Islet precursor cell (in vitro differentiated cells): ENCODE results near the gene CDCA5.
A peak's percentile ranks its signal among the peaks of the same experiment; 100 is the strongest.
"Not testable (repeated sequence)": the region's sequence is repeated elsewhere in the genome, so short reads cannot be mapped to it uniquely, and the experiment has no call there.

Experiments
- DNase-seq: peaks from one replicate; pipeline ENCODE4 v3.0.0-alpha.2; 2018

Gene CDCA5

DNA sequence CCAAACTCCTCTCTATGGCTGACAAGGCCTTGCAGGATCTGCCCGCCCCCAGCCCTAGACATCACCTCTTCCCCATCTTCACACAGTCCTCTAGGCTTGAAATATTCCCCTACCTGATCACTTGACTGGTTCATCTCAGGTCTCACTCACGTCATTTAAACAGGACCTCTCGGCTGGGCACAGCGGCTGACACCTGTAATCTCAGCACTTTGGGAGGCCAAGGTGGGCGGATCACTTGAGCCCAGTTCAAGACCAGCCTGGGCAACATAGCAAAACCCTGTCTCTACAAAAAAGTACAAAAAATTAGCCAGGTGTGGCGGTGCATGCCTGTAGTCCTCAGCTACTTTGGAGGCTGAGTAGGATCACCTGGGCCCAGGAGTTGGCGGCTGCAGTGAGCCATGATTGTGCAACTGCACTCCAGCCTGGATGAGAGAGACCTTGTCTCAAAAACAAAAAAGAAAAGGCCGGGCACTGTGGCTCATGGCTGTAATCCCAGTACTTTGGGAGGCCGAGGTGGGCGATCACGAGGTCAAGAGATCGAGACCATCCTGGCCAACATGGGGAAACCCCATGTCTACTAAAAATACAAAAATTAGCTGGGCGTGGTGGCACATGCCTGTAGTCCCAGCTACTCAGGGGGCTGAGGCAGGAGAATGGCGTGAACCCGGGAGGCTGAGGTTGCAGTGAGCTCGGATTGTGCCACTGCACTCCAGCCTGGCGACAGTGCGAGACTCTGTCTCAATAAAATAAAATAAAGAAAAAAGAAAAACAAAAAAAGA is 35.2 kb upstream of the CDCA5 start:
- DNase-seq, result not testable (repeated sequence)

GRCh38 chr11:65118097-65118837 is 34.4 kb upstream of the CDCA5 start:
- DNase-seq, result no peak

GRCh38 chr11:65117206-65118096 is 33.6 kb upstream of the CDCA5 start, which contains the start of gene ZNHIT2:
TSS of gene ZNHIT2 (minus strand) at chr11:65117701. CDS start at chr11:65117653, 48 bp downstream.
- DNase-seq, result peak; percentile 99

GRCh38 chr11:65116370-65117205 is 32.7 kb upstream of the CDCA5 start:
- DNase-seq, result peak; percentile 70

GRCh38 chr11:65115361-65116082 is 31.7 kb upstream of the CDCA5 start:
- no peak for DNase-seq

GRCh38 chr11:65114538-65115171 is 30.8 kb upstream of the CDCA5 start:
- DNase-seq, result no peak

DNA sequence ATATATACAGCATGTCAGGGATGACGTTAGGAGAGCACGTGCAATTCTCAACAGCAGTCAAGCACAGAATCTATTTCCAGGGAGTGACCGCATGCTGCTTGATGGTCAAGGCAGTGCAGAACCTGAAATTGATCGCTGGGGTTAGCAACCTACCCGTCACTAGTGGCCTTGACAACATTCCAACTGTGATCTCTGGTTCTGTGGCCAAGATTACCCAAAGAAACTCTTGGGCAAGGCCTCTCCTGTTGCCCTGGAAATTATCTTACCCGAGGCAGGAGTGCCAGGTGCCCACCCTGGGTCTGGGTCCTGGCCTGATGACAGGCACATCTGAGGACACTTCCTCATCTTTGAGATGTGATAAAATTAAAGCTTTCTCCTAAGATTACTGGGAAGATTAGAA is 30.0 kb upstream of the CDCA5 start:
- DNase-seq, result no peak

DNA sequence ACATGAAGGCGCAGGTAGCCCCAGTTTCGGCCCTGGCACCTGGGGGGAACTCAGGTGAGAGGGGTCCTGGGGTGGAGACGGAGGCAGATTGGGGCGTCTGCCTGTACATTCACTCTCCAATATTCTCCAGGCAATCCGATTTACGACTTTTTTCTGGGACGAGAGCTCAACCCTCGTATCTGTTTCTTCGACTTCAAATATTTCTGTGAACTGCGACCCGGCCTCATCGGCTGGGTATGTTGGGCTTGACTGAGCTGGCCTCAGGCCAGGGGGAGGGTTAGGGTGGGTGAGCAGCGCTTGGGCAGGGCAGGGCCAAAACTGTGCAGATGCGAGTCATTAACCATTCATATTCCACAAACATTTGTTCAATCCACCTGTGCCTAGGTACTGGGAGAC is 29.5 kb upstream of the CDCA5 start:
- no peak for DNase-seq

GRCh38 chr11:65112546-65113360 is 28.9 kb upstream of the CDCA5 start:
- peak; percentile 78 for DNase-seq

DNA sequence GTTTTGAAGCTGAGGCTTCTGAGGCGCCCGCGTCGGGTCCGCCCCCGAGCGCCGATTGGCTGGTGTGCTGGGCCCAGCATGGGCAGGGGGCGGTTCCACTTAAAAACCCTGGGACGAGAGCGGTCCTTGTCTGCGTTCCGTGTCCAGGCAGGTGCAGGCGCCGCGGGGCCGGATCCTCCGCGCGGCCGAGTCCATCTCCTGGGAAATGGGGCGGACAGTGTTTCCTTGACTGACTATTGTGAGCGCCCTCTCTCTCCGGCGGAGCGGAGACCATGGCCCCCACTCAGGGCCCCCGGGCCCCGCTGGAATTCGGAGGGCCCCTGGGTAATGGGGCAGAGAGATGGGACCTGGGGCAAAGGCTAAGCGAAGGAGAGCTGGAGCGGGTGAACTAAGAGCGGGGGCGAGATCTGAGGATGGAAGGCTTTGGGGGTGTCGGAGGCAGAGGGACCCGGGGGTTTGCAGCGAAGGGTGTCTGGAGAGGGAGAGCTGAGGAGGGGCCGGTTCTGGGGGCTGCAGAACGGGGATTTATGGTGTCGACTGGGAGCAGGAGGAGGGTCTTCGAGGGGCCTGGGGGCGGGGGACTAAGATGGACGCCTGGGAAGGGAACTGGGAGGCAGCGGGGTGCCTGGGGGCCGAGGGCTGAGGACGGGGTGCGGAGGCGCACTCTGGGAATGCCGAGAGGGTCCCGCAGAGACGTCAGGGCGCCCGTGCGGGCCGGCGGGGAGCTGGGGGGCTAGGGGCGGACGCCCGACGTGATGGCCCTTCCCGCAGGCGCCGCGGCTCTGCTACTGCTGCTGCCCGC is 28.1 kb upstream of the CDCA5 start, which contains the start of gene TM7SF2:
Gene TM7SF2, plus strand, starts transcription at position 129 of the 802 bp plus-strand sequence. Its CDS starts 144 bp downstream, at position 273.
- DNase-seq, result peak; percentile 98

- no peak for DNase-seq
Observed at GRCh38 chr11:65111159-65111743, 27.4 kb upstream of the CDCA5 start.

- peak; percentile 95 for DNase-seq
Observed at GRCh38 chr11:65110354-65110861, 26.6 kb upstream of the CDCA5 start.

DNA sequence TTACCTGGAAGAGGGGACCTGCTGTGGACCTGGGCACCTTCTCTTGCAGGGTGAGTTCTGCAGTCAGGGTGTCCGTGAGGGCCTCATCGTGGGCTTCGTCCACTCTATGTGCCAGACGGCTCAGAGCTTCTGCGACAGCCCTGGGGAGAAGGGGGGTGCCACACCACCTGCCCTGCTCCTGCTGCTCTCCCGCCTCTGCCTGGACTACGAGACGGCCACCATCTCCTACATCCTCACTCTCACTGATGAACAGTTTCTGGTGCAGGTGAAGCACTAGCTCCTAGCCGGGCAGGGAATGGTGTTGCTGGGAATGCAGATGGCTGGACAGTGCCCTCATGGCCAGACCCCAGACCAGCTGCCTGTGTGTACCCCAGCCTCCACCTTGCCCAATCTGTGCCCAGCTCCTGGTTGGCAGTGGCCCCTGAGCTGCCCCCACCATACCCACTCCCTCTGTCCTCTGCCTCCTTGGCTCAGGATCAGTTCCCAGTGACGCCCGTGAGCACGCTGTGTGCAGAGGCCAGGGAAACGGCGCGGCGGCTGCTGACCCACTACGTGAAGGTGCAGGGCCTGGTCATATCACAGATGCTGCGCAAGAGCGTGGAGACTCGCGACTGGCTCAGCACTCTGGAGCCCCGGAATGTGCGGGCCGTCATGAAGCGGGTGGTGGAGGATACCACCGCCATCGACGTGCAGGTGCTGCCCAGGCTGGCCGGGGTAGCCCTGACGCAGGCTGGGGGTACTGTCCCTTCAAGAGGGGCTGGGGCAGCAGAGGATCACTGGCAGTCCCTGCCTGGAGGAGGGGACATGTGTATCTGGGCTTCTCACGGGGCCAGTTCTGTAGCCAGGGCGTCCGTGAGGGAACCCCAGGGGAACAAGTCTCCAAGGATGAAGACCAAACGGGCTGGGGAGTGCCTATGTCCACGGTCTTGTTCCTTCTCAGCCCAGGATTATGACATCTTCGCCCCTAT is 25.7 kb upstream of the CDCA5 start:
- no peak for DNase-seq

DNA sequence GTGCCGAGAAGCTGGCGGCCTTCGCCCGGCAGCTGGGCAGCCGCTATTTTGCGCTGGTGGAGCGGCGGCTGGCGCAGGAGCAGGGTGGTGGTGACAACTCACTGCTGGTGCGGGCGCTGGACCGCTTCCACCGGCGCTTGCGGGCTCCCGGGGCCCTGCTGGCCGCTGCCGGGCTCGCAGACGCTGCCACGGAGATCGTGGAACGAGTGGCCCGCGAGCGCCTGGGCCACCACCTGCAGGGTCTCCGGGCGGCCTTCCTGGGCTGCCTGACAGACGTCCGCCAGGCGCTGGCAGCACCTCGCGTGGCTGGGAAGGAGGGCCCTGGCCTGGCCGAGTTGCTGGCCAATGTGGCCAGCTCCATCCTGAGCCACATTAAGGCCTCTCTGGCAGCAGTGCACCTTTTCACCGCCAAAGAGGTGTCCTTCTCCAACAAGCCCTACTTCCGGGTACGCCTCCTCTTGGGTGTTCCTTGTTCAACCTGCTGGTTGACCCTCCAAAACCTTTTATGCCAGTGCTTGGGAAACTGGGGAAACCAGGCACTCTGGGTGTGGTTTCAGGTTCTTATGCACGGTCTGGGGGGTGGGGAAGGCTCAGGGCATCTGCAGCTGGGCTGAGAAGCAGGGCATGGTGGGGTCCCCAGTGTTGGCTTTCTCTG is 24.8 kb upstream of the CDCA5 start:
- DNase-seq, result no peak

DNA sequence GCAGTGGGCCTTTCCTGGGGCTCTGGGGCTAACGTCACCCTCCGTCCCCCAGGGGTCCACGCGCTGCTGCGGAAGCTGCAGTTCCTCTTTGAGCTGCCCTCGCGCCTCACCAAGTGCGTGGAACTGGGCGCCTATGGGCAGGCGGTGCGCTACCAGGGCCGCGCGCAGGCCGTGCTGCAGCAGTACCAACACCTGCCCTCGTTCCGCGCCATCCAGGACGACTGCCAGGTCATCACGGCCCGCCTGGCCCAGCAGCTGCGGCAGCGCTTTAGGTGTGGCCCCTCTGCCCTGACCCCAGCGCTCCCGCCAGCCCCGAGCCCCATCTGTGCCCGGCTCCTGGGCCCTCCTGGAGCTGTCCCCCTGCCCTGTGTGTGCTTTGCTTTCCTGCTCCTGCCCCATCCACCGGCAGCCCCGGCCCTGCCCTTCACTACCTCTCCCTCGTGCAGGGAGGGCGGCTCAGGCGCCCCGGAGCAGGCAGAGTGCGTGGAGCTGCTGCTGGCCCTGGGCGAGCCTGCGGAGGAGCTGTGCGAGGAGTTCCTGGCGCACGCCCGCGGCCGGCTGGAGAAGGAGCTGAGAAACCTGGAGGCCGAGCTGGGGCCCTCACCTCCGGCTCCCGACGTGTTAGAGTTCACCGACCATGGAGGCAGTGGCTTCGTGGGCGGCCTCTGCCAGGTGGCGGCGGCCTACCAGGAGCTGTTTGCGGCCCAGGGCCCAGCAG is 24.1 kb upstream of the CDCA5 start:
- DNase-seq, result no peak

DNA sequence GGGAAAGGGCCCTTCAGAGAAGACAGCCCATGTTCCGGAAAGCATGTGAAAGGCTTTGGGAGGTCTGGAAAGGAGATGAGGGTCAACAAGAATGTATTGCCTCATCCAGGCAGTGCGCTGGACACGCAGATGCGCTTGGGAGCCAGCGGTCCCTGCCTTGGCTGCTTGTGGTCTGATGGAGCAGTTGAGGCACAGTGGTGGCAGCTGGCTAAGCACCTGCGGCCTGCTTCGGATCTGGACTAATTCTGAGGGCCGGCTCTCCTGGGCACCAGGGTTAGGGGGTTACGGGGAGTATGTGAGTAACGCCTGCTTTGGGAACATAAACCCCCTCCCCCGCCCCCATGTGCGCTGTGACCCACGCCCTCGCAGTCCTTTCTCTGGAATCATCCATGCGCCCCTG is 23.2 kb upstream of the CDCA5 start:
- no peak for DNase-seq
